ENCODE data around the gene PDE8A.

- TF ChIP-seq, protein P1, sequence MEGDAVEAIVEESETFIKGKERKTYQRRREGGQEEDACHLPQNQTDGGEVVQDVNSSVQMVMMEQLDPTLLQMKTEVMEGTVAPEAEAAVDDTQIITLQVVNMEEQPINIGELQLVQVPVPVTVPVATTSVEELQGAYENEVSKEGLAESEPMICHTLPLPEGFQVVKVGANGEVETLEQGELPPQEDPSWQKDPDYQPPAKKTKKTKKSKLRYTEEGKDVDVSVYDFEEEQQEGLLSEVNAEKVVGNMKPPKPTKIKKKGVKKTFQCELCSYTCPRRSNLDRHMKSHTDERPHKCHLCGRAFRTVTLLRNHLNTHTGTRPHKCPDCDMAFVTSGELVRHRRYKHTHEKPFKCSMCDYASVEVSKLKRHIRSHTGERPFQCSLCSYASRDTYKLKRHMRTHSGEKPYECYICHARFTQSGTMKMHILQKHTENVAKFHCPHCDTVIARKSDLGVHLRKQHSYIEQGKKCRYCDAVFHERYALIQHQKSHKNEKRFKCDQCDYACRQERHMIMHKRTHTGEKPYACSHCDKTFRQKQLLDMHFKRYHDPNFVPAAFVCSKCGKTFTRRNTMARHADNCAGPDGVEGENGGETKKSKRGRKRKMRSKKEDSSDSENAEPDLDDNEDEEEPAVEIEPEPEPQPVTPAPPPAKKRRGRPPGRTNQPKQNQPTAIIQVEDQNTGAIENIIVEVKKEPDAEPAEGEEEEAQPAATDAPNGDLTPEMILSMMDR (IDR thresholded peaks at IDR 0.05), result no peak
- no peak for TF ChIP-seq POLR2A (IDR thresholded peaks at IDR 0.05)
Measured at GRCh38 chr15:84944311-84944710, 37.3 kb upstream of the PDE8A start.

Measured in breast epithelium (tissue), 3 donors.